Measurements from ENCODE around the gene SESN2. TPM values are rescaled to one million over a fixed set of nuclear protein-coding genes. Genes with fewer than 3 reads are reported as not detected.

SESN2 gene
- total RNA-seq, 1 donor from 2014 or later: 42.1 TPM

DNA sequence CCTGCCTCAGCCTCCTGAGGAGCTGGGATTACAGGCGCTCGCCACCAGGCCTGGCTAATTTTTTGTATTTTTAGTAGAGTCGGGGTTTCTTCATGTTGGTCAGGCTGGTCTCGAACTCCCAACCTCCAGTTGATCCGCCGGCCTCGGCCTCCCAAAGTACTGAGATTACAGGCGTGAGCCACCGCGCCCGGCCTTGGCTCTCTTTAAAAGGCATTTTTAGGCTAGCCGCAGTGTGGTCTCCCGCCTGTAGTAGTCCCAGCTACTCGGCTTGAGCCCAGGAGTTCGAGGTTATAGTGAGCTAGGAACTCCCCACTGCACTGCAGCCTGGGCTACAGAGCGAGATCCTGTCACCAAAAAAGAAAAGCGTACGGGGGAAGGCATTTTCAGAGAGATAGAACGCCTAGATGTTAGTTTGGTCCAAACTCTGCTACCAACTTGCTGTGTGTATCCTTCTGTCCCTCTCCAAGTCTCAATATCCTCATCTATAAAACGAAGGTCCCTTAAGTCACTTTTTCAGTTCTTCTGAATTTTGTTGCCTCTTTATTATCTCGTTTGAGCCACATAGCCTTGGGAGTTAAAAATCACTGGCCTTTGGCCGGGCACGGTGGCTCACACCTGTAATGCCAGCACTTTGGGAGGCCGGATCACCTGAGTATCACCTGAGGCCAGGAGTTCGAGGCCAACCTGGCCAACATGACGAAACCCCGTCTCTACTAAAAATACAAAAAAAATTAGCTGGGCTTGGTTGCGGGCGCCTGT is 70.3 kb downstream of the SESN2 start:
- no peak for DNase-seq (ENCODE audit: low read depth)

Other genes with a start within 250 kb of the SESN2 start
- 15.3 and 25.8 TPM in 2 replicates for gene EYA3, start 170.9 kb upstream of the SESN2 start, total RNA-seq
- gene PTAFR, start 82.8 kb upstream of the SESN2 start, total RNA-seq: 2.5 and 14.2 TPM in 2 replicates
- gene DNAJC8, start 26.5 kb upstream of the SESN2 start, total RNA-seq: 70.0 and 71.1 TPM in 2 replicates
- 168 and 205 TPM in 2 replicates for gene ATP5IF1, start 23.4 kb upstream of the SESN2 start, total RNA-seq
- gene MED18, start 69.5 kb downstream of the SESN2 start, total RNA-seq: 37.5 and 38.2 TPM in 2 replicates
- gene PHACTR4, start 110.2 kb downstream of the SESN2 start, total RNA-seq: 9.0 and 29.0 TPM in 2 replicates
- gene RCC1, start 246.5 kb downstream of the SESN2 start, total RNA-seq: 64.5 and 87.0 TPM in 2 replicates